ENCODE data around the gene ELAC1.
"Not testable (repeated sequence)": the region's sequence is repeated elsewhere in the genome, so short reads cannot be mapped to it uniquely, and the experiment has no call there.

Gene ELAC1

DNA sequence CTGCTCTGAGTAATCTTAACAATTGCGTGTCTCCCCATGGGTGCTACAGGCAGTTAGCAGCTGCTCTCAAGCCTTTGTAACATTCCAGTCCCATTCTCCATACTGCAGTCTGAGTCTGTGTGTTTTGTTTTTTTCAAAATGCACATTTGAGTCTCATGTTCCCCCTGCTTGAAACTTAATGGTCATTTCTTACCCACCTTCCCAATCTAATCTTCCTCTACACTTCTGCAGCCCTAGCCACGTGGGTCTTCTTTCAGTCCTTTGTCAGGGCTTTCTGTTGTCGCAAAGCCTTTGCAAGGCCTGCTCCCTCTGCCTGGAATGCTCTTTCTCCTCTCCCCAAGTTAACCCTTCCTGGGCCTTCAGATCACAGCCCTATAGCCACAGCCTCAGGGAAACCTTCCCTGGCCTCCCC is 24.5 kb downstream of the ELAC1 start:
- H3K4me3 ChIP-seq (ENCODE audit: insufficient read depth, low read length, poor library complexity, severe bottlenecking) = no peak overlapping the region
- no peaks in the 10 kb centered on the region for H3K79me2 ChIP-seq (ENCODE audit: insufficient read depth, low read length)
- no peaks in the 10 kb centered on the region for H3K9me3 ChIP-seq (ENCODE audit: insufficient read depth, low read length)
- H4K20me1 ChIP-seq (ENCODE audit: low read depth, low read length) = no peaks in the 10 kb centered on the region
- no peak overlapping the region for H3K4me2 ChIP-seq (ENCODE audit: low read depth, low read length, poor library complexity, severe bottlenecking)
- no peaks in the 10 kb centered on the region for H3K27me3 ChIP-seq (ENCODE audit: low read length)
- H3K36me3 ChIP-seq (ENCODE audit: low read length) = no peaks in the 10 kb centered on the region
- no peak overlapping the region for H3K9ac ChIP-seq (ENCODE audit: low read length)
- TF ChIP-seq, protein P1, sequence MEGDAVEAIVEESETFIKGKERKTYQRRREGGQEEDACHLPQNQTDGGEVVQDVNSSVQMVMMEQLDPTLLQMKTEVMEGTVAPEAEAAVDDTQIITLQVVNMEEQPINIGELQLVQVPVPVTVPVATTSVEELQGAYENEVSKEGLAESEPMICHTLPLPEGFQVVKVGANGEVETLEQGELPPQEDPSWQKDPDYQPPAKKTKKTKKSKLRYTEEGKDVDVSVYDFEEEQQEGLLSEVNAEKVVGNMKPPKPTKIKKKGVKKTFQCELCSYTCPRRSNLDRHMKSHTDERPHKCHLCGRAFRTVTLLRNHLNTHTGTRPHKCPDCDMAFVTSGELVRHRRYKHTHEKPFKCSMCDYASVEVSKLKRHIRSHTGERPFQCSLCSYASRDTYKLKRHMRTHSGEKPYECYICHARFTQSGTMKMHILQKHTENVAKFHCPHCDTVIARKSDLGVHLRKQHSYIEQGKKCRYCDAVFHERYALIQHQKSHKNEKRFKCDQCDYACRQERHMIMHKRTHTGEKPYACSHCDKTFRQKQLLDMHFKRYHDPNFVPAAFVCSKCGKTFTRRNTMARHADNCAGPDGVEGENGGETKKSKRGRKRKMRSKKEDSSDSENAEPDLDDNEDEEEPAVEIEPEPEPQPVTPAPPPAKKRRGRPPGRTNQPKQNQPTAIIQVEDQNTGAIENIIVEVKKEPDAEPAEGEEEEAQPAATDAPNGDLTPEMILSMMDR (IDR thresholded peaks at IDR 0.05; ENCODE audit: insufficient read depth, low read length, poor library complexity, severe bottlenecking) = no peak
- TF ChIP-seq EZH2phosphoT487 (conservative IDR thresholded peaks at IDR 0.05; ENCODE audit: low read length) = no peak
- no peak overlapping the region for H3K27ac ChIP-seq (ENCODE audit: low read depth, low read length)
- H3K9me2 ChIP-seq (replicated peaks; ENCODE audit: insufficient read depth, low read length) = no peaks in the 10 kb centered on the region
- no peaks in the 10 kb centered on the region for H3F3A ChIP-seq (ENCODE audit: insufficient read depth)
- no peak overlapping the region for H2AFZ ChIP-seq (ENCODE audit: low read depth, low read length, severe bottlenecking)

DNA sequence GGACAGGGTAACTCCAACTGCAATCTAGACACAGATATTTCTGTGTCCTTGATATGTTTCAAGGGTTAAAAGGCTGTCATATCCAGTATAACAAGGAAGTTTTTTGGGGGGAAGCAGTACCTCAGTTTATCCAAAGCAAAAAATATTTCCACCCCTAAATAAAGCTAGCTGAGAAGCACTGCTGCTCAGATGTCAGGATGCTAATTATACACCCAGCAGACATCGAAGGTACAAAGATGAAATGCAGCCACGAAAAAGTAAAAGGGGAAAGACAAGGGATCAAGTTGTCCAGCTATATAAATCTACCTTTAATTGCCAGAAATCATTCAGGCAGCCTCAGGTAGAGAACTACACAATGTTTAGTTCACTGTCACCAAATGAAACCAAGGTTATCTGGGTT is 26.2 kb downstream of the ELAC1 start:
- H3K27me3 ChIP-seq (ENCODE audit: low read length) = no peaks in the 10 kb centered on the region
- no peak overlapping the region for H2AFZ ChIP-seq (ENCODE audit: low read depth, low read length, severe bottlenecking)
- H3K9me2 ChIP-seq (replicated peaks; ENCODE audit: insufficient read depth, low read length) = no peaks in the 10 kb centered on the region
- no peaks in the 10 kb centered on the region for H3K9me3 ChIP-seq (ENCODE audit: insufficient read depth, low read length)
- no peak overlapping the region for H3K27ac ChIP-seq (ENCODE audit: low read depth, low read length)
- no peak overlapping the region for H3K4me2 ChIP-seq (ENCODE audit: low read depth, low read length, poor library complexity, severe bottlenecking)
- H3F3A ChIP-seq (ENCODE audit: insufficient read depth) = no peaks in the 10 kb centered on the region
- no peak overlapping the region for H3K9ac ChIP-seq (ENCODE audit: low read length)
- no peak overlapping the region for H3K4me3 ChIP-seq (ENCODE audit: insufficient read depth, low read length, poor library complexity, severe bottlenecking)
- H3K79me2 ChIP-seq (ENCODE audit: insufficient read depth, low read length) = no peaks in the 10 kb centered on the region
- no peaks in the 10 kb centered on the region for H4K20me1 ChIP-seq (ENCODE audit: low read depth, low read length)
- TF ChIP-seq, protein P1 (IDR thresholded peaks at IDR 0.05; ENCODE audit: insufficient read depth, low read length, poor library complexity, severe bottlenecking) = no peak
- no peak for TF ChIP-seq EZH2phosphoT487 (conservative IDR thresholded peaks at IDR 0.05; ENCODE audit: low read length)
- no peaks in the 10 kb centered on the region for H3K36me3 ChIP-seq (ENCODE audit: low read length)

DNA sequence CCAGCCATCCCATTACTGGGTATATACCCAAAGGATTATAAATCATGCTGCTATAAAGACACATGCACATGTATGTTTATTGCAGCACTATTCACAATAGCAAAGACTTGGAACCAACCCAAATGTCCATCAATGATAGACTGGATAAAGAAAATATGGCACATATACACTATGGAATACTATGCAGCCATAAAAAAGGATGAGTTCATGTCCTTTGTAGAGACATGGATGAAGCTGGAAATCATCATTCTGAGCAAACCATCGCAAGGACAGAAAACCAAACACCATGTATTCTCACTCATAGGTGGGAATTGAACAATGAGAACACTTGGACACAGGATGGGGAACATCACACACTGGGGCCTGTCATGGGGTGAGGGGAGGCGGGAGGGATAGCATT is 35.3 kb downstream of the ELAC1 start:
- not testable (repeated sequence) for H3K27me3 ChIP-seq (ENCODE audit: low read length); H3K27ac ChIP-seq (ENCODE audit: low read depth, low read length); H3F3A ChIP-seq (ENCODE audit: insufficient read depth); H3K9ac ChIP-seq (ENCODE audit: low read length); H3K36me3 ChIP-seq (ENCODE audit: low read length); H3K79me2 ChIP-seq (ENCODE audit: insufficient read depth, low read length); H2AFZ ChIP-seq (ENCODE audit: low read depth, low read length, severe bottlenecking); H3K9me2 ChIP-seq (replicated peaks; ENCODE audit: insufficient read depth, low read length); H3K4me2 ChIP-seq (ENCODE audit: low read depth, low read length, poor library complexity, severe bottlenecking); H4K20me1 ChIP-seq (ENCODE audit: low read depth, low read length); H3K4me3 ChIP-seq (ENCODE audit: insufficient read depth, low read length, poor library complexity, severe bottlenecking); H3K9me3 ChIP-seq (ENCODE audit: insufficient read depth, low read length)

DNA sequence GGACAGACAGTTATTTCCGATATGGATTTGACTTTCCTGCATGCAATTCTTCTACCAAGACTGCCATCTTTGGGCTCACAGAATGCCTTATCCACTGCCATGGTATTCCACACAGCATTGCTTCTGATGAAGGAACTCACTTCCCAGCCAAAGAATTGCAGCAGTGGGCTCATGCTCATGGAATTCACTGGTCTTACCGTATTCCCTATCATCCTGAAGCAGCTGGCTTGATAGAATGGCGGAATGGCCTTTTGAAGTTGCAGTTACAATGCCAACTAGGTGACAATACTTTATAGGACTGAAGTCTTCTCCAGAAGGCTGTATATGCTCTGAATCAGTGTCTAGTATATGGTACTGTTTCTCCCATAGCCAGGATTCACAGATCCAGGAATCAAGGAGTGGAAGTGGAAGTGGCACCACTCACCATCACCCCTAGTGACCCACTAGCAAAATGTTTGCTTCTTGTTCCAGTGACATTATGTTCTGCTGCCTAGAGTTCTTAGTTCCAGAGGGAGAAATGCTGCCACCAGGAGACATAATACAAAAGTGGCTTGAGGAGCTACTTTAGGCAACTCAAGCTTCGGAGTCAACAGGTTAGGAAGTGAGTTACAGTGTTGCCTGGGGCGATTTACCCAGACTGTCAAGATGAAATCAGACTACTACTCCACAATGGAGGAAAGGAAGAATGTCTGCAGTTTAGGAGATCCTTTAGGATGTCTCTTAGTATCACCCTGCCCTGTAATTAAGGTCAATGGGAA is 38.4 kb downstream of the ELAC1 start:
- no peak overlapping the region for H3K27ac ChIP-seq (ENCODE audit: low read depth, low read length)

More for the DNA sequence above, 38.4 kb downstream of the ELAC1 start:
- Histone ChIP-seq H3K9me2 (replicated peaks; ENCODE audit: insufficient read depth, low read length) (no peaks in the 10 kb centered on the region), H2AFZ (ENCODE audit: low read depth, low read length, severe bottlenecking) (no peak overlapping the region), H3K4me3 (ENCODE audit: insufficient read depth, low read length, poor library complexity, severe bottlenecking) (no peak overlapping the region), H3K9ac (ENCODE audit: low read length) (no peak overlapping the region), H3F3A (ENCODE audit: insufficient read depth) (no peaks in the 10 kb centered on the region), H3K79me2 (ENCODE audit: insufficient read depth, low read length) (no peaks in the 10 kb centered on the region), H3K36me3 (ENCODE audit: low read length) (no peaks in the 10 kb centered on the region), H3K9me3 (ENCODE audit: insufficient read depth, low read length) (no peaks in the 10 kb centered on the region), H3K4me2 (ENCODE audit: low read depth, low read length, poor library complexity, severe bottlenecking) (no peak overlapping the region), H3K27me3 (ENCODE audit: low read length) (no peaks in the 10 kb centered on the region), H4K20me1 (ENCODE audit: low read depth, low read length) (no peaks in the 10 kb centered on the region)
- TF ChIP-seq, protein P1 (IDR thresholded peaks at IDR 0.05; ENCODE audit: insufficient read depth, low read length, poor library complexity, severe bottlenecking) = no peak
- TF ChIP-seq EZH2phosphoT487 (conservative IDR thresholded peaks at IDR 0.05; ENCODE audit: low read length) = no peak

Data from SU-DHL-6 (cell line).